Activated CD8-positive, alpha-beta memory T cell treated with anti-CD3 and anti-CD28 coated beads, Interleukin-2, amount 10 ng/mL, durations not matched to agents 7 days and 5 days (primary cell): ENCODE measurements around the gene CCDC34. TPM values are rescaled to one million over a fixed set of nuclear protein-coding genes. Genes with fewer than 3 reads are reported as not detected.

ENCODE experiments used
- ATAC-seq: fragments of 150-1000 bp; cut with Tn5 transposase; one replicate; pipeline ENCODE4 v1.10.0; 2021; ENCODE audit warnings: moderate library complexity
- CTCF ChIA-PET: fragments of 350-600 bp; sonication (Branson Sonifier 250); formaldehyde crosslinking; loops from one replicate; lab custom pipeline; 2021; ENCODE audit warnings: antibody characterized with exemption; lab: Charles Lee
- DNase-seq: peaks from one replicate; pipeline ENCODE4 v3.0.0-alpha.2; 2020
- H3K27ac Mint-ChIP-seq: one replicate; pipeline ENCODE4 v1.8.0; 2021; ENCODE audit warnings: mild to moderate bottlenecking, mixed read lengths
- H3K27me3 Mint-ChIP-seq: one replicate; pipeline ENCODE4 v1.8.0; 2021; ENCODE audit warnings: mixed read lengths
- H3K36me3 Mint-ChIP-seq: one replicate; pipeline ENCODE4 v1.8.0; 2021; ENCODE audit warnings: mild to moderate bottlenecking, mixed read lengths
- H3K4me1 Mint-ChIP-seq: one replicate; pipeline ENCODE4 v1.8.0; 2021; ENCODE audit warnings: mixed read lengths
- H3K4me3 Mint-ChIP-seq: one replicate; pipeline ENCODE4 v1.8.0; 2021; ENCODE audit warnings: mild to moderate bottlenecking, moderate library complexity, mixed read lengths
- H3K9me3 Mint-ChIP-seq: one replicate; pipeline ENCODE4 v1.8.0; 2022; ENCODE audit warnings: low read depth, mixed read lengths
- total RNA-seq, 2 experiments: library from RNA; stranded (reverse); gene quantifications; one replicate each; pipeline ENCODE4 v1.2.3, GENCODE V29; 2021

Gene CCDC34
- total RNA-seq, 2 experiments from 2014 or later: 17.8 to 19.2 TPM

DNA sequence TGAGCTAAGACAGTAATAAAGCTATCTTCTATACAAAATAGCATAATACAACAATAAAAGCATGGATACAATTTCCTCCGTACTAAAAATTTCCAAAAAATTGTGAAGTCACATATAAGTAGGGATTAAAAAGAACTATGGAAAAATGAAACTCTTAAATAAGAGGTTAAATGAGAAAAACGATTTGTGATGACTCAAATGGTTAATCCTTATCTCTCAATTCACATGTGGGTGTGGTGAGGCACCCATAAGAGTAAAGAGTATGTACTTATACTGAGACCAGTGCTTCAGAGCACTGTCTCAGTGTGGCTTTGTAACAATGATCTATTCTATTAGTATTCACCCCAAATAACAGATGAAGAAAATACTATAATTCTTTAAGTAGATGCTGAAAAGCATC, 25.0 kb upstream of the CCDC34 start:
- H3K4me1 Mint-ChIP-seq: peaks cover 24% of the 10 kb centered on the region
- ATAC-seq (peak; percentile 70), DNase-seq (no peak)
- H3K27ac Mint-ChIP-seq: no peak overlapping the region
- H3K4me3 Mint-ChIP-seq: no peak overlapping the region
- no peaks in the 10 kb centered on the region for H3K9me3 Mint-ChIP-seq
- no peaks in the 10 kb centered on the region for H3K36me3 Mint-ChIP-seq
- peaks cover 5% of the 10 kb centered on the region for H3K27me3 Mint-ChIP-seq
- CTCF ChIA-PET: interaction anchor here (0.6 kb wide), 1 partner anchor 101 kb away, joined by 3 read pairs; no protein-coding TSS in a partner anchor

DNA sequence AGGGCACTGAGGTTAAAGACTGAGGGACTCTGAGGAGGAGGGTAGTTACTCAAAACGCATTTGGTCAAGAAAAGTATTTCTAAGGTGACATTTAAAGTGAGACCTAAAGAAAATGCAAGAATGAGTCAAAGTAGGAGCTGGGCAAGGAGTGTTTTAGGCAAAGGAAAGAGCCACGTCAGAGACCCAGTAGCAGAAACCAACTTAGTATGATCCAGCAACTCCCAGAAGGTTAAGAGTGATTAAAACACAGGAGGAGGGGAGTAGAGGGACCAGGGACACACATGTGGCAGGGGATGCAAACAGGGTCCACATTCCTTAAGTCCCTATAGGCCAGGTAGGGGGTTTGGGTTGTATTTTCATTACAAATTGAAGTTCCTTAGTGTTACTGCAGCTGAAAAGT, 24.3 kb upstream of the CCDC34 start:
- Mint-ChIP-seq H3K27me3 (no peaks in the 10 kb centered on the region), H3K36me3 (no peaks in the 10 kb centered on the region), H3K4me3 (no peak overlapping the region), H3K4me1 (peaks cover 24% of the 10 kb centered on the region), H3K9me3 (no peaks in the 10 kb centered on the region), H3K27ac (no peak overlapping the region)
- ATAC-seq (peak; percentile 54), DNase-seq (no peak)
- CTCF ChIA-PET: no interaction called here

DNA sequence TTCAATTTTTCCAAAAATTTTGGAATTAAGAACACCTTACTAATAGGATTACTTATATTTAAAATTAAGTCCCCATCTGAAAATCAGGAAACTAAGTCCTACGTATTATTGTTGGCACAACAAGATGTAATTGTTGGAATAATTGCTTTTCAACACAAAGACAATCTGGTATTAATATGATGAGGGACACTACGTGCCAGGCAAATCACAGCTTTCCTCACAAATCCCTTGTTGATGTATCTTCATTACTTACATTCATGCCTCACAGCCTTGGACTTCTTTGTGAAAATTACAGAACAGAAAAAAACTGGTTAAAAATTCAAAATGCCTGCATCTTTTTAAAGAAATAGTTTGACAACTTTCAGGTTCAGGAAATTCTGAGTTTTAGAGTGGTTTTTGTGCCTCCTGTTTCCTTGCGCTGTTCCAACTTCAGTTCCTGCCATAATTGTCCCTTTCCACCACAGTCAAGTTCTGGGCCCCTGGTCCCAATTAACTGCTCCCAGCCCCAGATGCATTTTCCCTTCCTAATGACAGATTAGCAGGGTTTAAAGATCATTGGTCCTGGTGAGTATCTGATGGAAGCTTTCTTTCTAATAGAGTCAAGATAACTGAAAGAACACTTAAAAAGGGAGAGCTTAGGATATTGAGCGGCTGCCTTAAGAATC, 23.3 kb upstream of the CCDC34 start:
- Mint-ChIP-seq H3K36me3 (no peaks in the 10 kb centered on the region), H3K27ac (no peak overlapping the region), H3K27me3 (peaks cover 2% of the 10 kb centered on the region), H3K4me3 (no peak overlapping the region), H3K9me3 (no peaks in the 10 kb centered on the region), H3K4me1 (peaks cover 24% of the 10 kb centered on the region)
- CTCF ChIA-PET: interaction anchor here (0.8 kb wide), 1 partner anchor 19 kb away, joined by 3 read pairs; no protein-coding TSS in a partner anchor
- no peak for DNase-seq
- no peak for ATAC-seq

DNA sequence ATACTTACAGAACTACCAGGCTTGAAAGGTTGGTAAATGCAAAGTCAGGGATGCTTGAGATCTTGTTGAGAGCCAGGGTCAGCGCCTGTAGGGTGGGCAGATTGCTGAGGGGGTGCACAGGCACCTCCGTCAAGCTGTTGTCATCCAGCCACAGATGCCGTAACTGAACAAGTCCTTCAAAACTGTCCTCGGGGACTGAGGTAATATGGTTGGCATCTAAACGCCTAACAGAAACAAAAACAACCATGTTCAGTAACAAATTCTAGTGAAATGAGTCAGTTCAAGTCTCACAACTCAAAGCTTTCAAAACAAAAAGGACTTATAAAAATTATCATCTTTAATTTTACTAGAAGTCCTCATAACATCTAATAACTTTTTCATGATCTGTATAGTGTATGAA, 22.2 kb upstream of the CCDC34 start:
- Mint-ChIP-seq H3K27ac (no peak overlapping the region), H3K9me3 (no peaks in the 10 kb centered on the region)
- CTCF ChIA-PET: no interaction called here

DNA sequence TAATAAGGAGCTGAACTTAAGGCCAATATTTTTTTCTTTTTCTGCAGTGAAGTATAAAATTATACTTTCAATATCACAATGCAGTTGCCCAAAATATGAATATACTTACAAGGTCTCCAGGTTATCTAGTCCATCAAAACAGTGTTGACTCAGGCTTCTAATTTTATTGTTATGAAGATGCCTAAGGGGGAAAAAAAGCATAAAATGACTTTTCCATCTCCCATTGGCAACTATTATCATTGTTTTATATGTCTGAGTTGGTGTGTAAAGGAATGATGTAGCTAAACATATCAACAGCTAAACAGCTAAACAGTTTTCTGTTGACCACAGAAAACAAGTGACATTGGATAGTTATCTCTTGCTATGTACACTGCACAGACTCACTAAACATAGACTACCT, 21.2 kb upstream of the CCDC34 start:
- DNase-seq (no peak), ATAC-seq (no peak)
- Mint-ChIP-seq H3K27ac (no peak overlapping the region), H3K4me3 (no peak overlapping the region), H3K4me1 (peaks cover 22% of the 10 kb centered on the region), H3K27me3 (peaks cover 2% of the 10 kb centered on the region), H3K9me3 (no peaks in the 10 kb centered on the region), H3K36me3 (no peaks in the 10 kb centered on the region)
- CTCF ChIA-PET: no interaction called here

More for the DNA sequence above, 22.2 kb upstream of the CCDC34 start:
- no peaks in the 10 kb centered on the region for H3K36me3 Mint-ChIP-seq
- peaks cover 2% of the 10 kb centered on the region for H3K27me3 Mint-ChIP-seq
- no peak overlapping the region for H3K4me3 Mint-ChIP-seq
- ATAC-seq (no peak), DNase-seq (no peak)
- H3K4me1 Mint-ChIP-seq: peaks cover 24% of the 10 kb centered on the region

DNA sequence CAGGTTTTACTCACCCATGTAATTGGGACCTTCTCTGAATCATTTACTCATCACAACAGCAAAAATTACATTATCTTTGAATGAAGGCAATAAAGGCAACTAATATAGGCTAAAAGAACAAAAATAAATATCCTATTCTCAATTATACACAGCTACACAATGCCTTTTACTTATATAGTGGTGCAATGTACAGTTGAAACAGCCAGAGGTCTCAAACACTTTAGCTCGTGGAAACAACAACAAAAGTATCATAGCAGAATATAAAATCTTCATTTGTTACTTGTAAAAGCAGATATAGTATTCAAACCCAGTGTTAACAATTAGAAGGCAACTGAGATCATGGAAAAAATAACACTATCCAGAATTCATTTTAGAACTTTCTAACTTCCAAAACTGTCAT, 20.6 kb upstream of the CCDC34 start:
- Mint-ChIP-seq H3K27me3 (peaks cover 2% of the 10 kb centered on the region), H3K36me3 (no peaks in the 10 kb centered on the region), H3K4me1 (peaks cover 16% of the 10 kb centered on the region), H3K27ac (no peak overlapping the region), H3K4me3 (no peak overlapping the region), H3K9me3 (no peaks in the 10 kb centered on the region)
- no peak for DNase-seq
- CTCF ChIA-PET: no interaction called here
- ATAC-seq: no peak

DNA sequence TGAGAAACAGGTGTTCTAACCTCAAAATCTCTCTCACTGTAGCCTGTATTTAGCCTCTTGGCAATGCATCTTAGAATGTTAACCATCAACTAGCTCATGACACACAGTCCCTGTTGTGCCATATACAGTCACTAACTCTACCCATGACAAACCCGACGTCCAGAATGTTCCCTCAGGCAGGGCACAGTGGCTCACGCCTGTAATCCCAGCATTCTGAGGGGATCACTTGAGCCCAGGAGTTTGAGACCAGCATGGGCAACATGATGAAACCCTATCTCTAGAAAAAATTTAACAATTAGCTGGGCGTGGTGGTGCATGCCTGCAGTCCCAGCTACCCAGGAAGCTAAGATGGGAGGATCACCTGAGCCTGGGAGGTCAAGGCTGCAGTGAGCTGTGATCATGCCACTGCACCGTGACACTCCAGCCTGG, 18.2 kb upstream of the CCDC34 start:
- no peaks in the 10 kb centered on the region for H3K9me3 Mint-ChIP-seq
- ATAC-seq (no peak), DNase-seq (no peak)
- H3K27me3 Mint-ChIP-seq: peaks cover 5% of the 10 kb centered on the region
- H3K4me1 Mint-ChIP-seq: peaks cover 5% of the 10 kb centered on the region
- no peak overlapping the region for H3K27ac Mint-ChIP-seq
- H3K36me3 Mint-ChIP-seq: no peaks in the 10 kb centered on the region
- CTCF ChIA-PET: no interaction called here
- no peak overlapping the region for H3K4me3 Mint-ChIP-seq

DNA sequence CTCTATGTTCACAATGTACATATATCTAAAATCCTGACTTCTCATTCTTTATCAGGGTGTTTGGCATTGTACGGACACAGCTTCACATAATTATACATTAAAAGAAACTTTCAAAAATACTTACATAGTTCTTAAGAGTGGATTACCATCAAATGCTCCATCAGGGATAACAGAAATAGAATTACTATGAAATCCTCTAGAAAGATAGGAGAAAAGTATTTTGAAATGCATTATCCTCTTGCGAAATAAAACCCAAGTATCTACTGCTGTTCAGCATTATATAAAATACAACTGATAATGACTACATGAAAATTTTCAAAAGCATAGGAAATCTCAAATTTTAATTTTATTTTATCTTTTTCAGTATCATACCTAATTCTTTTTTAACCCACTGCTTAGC, 17.8 kb upstream of the CCDC34 start:
- no peak for DNase-seq
- H3K4me3 Mint-ChIP-seq: no peak overlapping the region
- peaks cover 5% of the 10 kb centered on the region for H3K4me1 Mint-ChIP-seq
- H3K27me3 Mint-ChIP-seq: peaks cover 5% of the 10 kb centered on the region
- no peak for ATAC-seq
- H3K9me3 Mint-ChIP-seq: no peaks in the 10 kb centered on the region
- H3K36me3 Mint-ChIP-seq: no peaks in the 10 kb centered on the region
- no peak overlapping the region for H3K27ac Mint-ChIP-seq
- CTCF ChIA-PET: no interaction called here

DNA sequence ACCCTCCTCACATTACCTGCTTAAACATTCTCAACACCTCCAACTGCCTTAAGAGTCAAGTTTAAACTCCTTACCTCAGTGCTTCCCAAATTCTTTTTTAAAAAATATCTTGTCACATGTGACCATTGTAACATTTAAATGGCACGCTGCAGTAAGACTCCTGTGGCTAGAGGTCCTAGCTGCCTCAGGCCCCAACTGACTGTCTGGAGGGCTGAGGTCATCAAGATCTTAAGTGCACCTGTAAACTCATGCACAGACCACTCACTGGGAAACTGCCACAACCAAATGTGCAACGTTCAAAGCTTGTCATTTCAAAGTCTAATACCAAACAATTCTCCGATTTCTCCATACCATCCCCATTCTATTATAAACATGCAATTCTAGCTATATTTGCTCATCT, 16.4 kb upstream of the CCDC34 start:
- peaks cover 5% of the 10 kb centered on the region for H3K27me3 Mint-ChIP-seq
- H3K27ac Mint-ChIP-seq: no peak overlapping the region
- no peaks in the 10 kb centered on the region for H3K36me3 Mint-ChIP-seq
- CTCF ChIA-PET: no interaction called here
- no peak overlapping the region for H3K4me3 Mint-ChIP-seq
- no peak for ATAC-seq
- H3K9me3 Mint-ChIP-seq: no peaks in the 10 kb centered on the region
- no peaks in the 10 kb centered on the region for H3K4me1 Mint-ChIP-seq
- DNase-seq: no peak

DNA sequence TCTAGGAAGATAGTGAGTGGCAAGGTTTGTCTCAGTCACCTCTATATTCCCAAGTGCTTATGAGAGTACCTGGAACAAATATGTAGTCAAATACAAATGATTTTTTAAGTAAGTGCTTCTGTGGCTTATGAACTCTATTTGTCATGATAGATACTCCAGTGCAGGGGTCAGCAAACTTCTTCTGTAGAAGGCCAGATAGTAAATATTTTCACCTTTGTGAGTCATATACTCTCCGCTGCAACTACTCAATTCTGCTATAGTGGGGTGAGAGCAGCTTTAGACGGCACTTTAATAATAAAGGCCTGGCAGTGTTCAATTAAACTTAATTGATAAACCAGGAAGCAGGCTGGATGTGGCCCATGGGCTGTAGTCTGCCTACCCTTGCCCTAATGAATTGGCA, 12.4 kb upstream of the CCDC34 start:
- Mint-ChIP-seq H3K36me3 (no peaks in the 10 kb centered on the region), H3K27ac (no peak overlapping the region), H3K4me1 (no peaks in the 10 kb centered on the region), H3K4me3 (no peak overlapping the region), H3K9me3 (no peaks in the 10 kb centered on the region), H3K27me3 (peaks cover 3% of the 10 kb centered on the region)
- no peak for ATAC-seq
- CTCF ChIA-PET: interaction anchor here (1.0 kb wide), 1 partner anchor 13 kb away, joined by 3 read pairs; the partner anchor contains the start of gene CCDC34
- no peak for DNase-seq

DNA sequence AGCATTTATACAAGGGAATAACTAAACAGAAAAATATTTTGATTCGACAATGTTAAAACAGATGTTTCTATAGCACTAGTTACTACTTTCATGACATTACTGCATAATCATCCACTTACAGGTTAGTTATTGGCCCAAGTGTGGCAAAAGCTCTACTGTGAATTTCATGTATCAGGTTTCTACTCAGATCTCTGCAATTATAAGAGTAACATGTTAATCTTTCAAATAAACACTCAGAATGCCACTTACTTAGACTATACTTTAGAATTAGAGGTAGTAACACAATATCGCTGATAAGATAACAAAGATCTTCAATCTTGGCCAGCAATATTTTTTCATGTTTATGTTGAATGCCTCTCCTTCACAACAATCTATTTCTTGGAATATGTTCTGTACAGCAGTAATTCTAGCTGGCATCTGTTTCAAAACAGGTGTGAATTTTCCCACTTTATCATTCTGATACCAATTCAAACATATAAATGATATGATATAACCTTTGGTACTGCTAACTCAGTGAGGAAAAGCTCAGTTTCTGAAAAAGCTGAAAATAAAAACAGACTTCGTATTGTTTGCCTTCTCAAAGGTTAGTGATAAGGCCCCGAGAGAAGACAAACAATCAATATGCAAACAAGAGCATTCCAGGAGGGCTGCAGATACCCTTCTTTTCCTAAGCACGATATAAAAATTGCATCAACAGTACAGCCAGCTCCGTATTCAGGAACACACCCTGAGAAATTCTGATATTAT, 11.0 kb upstream of the CCDC34 start:
- no peaks in the 10 kb centered on the region for H3K36me3 Mint-ChIP-seq
- DNase-seq (no peak), ATAC-seq (no peak)
- no peak overlapping the region for H3K27ac Mint-ChIP-seq
- no peak overlapping the region for H3K4me3 Mint-ChIP-seq
- CTCF ChIA-PET: no interaction called here
- peaks cover 3% of the 10 kb centered on the region for H3K27me3 Mint-ChIP-seq
- H3K4me1 Mint-ChIP-seq: no peaks in the 10 kb centered on the region
- no peaks in the 10 kb centered on the region for H3K9me3 Mint-ChIP-seq

DNA sequence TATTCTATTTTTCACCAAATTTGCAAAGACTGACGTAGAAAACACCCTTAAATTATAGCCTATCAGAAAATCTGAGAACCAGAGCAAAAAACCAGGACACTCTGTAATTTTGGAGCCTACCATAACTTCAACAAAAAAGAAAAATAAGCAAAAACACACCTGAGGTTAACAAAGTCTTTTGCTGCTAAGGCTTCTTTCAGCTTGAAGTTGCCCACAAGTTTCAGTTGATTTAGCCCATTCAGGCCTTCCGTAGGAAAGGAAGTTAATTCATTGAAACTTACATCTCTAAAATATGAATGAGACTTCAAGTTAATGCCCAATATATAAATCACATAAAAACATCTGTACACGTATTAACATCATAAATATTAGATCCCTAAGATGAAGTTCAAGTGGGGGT, 10.4 kb upstream of the CCDC34 start:
- H3K36me3 Mint-ChIP-seq: no peaks in the 10 kb centered on the region
- no peak for ATAC-seq
- H3K4me1 Mint-ChIP-seq: no peaks in the 10 kb centered on the region
- CTCF ChIA-PET: no interaction called here
- no peak overlapping the region for H3K4me3 Mint-ChIP-seq
- peaks cover 7% of the 10 kb centered on the region for H3K27me3 Mint-ChIP-seq
- H3K9me3 Mint-ChIP-seq: no peaks in the 10 kb centered on the region
- no peak overlapping the region for H3K27ac Mint-ChIP-seq
- no peak for DNase-seq

DNA sequence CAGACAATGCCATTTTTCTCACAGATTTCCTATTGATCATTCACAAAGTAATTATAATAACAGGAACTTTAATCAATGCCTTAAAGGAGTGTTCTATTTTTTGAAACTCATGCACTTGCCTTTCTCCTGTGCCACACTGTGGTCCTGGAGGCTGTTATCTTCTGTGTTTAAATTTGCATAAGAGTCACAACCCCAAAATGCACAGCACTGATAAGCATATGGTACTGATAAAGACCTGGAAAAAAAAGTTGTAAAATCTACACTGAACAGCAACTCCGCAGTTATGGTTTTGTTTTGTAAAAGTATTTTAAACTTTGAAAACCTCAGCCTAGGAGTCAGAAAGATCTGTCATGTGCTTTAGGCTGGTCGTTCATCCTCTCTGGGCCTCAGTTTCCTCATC, 9.1 kb upstream of the CCDC34 start:
- DNase-seq (no peak), ATAC-seq (no peak)
- H3K4me1 Mint-ChIP-seq: no peaks in the 10 kb centered on the region
- CTCF ChIA-PET: no interaction called here
- H3K4me3 Mint-ChIP-seq: no peak overlapping the region
- H3K27me3 Mint-ChIP-seq: peaks cover 7% of the 10 kb centered on the region
- H3K9me3 Mint-ChIP-seq: no peaks in the 10 kb centered on the region
- no peaks in the 10 kb centered on the region for H3K36me3 Mint-ChIP-seq
- H3K27ac Mint-ChIP-seq: no peak overlapping the region

DNA sequence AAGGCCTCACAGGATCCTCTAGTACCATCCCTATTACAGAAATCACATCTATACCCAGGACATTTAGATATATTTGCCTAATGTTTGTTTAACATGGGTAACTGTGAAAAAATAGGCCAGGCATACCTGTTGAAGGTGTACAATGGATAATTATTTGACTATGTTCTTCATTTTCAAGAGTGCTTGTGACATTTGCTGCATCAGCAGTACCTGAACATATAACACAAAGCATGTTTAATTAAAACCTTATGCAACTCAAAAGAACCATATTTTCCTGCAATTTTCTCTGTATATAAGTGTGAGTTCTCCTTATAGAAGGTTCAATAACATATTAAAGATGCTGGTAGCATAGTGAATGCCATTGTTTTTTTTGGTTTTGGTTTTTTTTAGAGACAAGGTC, 8.5 kb upstream of the CCDC34 start:
- Mint-ChIP-seq H3K4me3 (no peak overlapping the region), H3K9me3 (no peaks in the 10 kb centered on the region), H3K27ac (no peak overlapping the region), H3K36me3 (no peaks in the 10 kb centered on the region), H3K27me3 (peaks cover 4% of the 10 kb centered on the region), H3K4me1 (no peaks in the 10 kb centered on the region)
- CTCF ChIA-PET: no interaction called here
- DNase-seq (no peak), ATAC-seq (no peak)
